PC-9 (cell line): Measurements from ENCODE around the gene DPYSL3.

Experiments
- CTCF ChIP-seq: fragments of 200-600 bp; sonication (generic); conservative IDR thresholded peaks from 2 replicates; pipeline ENCODE4 v1.6.1; 2017; ENCODE audit warnings: mixed run types, antibody characterized with exemption, mild to moderate bottlenecking, moderate library complexity
- EZH2 ChIP-seq: fragments of 200-600 bp; sonication (generic); IDR thresholded peaks from 2 replicates; pipeline ENCODE4 v1.8.0; 2017; ENCODE audit warnings: antibody characterized with exemption, low read depth

DNA sequence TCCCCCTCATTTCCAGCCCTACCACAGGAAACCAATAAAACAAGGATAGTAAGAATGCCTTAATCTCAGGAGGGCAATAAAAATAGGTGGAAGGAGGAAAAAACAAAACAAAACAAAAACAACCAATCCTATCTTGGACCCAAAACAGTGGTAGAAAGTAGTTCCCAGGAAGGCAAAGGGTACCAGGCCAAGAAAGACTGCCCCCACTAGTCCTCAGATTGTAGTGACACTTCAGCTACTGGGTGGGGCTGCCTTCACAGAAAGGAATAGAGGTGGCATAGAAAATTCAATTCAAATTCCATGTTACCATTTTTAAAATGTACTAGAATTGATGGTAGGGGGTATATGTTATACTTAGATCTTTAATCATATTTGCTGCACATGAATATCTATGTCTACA is 59.3 kb downstream of the DPYSL3 start:
- TF ChIP-seq CTCF (no peak), EZH2 (no peak)
